Measurements from ENCODE around the gene SPANXN2. TPM values are rescaled to one million over a fixed set of nuclear protein-coding genes. Genes with fewer than 3 reads are reported as not detected.

The SPANXN2 gene
- total and polyA plus RNA-seq, 12 donors, result not detected

- peak in 1 of 7 donors; percentile 4 for DNase-seq
- H3K27me3 ChIP-seq, result no peaks in the 10 kb centered on the region
- H3K4me1 ChIP-seq (replicated peaks in 1 of 2), result no peaks in the 10 kb centered on the region
- no peak overlapping the region for H3K27ac ChIP-seq
- TF ChIP-seq CTCF (IDR thresholded peaks at IDR 0.05), result peak; percentile 29 to 72 (median 44)
- no peak for TF ChIP-seq POLR2A (IDR thresholded peaks at IDR 0.05)
- H3K9me3 ChIP-seq (replicated peaks in 1 of 3), result no peaks in the 10 kb centered on the region
- WGBS, 4 donors, result 29 to 37% (median 34%) methylated on average over 5 of the region's 5 CpGs
- H3K36me3 ChIP-seq (replicated peaks in 1 of 2), result no peaks in the 10 kb centered on the region
- intact Hi-C loops (cut with DNase I), result no loop called here
- no peak overlapping the region for H3K4me3 ChIP-seq
These were observed 56.2 kb downstream of the SPANXN2 start for GRCh38 chrX:143664302-143664701.

GRCh38 chrX:143663755-143664154 lies 56.8 kb downstream of the SPANXN2 start:
- no peaks in the 10 kb centered on the region for H3K27me3 ChIP-seq
- H3K36me3 ChIP-seq (replicated peaks in 1 of 2), result no peaks in the 10 kb centered on the region
- 48 to 67% (median 60%) methylated on average over 5 of the region's 5 CpGs for WGBS, 4 donors
- H3K4me1 ChIP-seq (replicated peaks in 1 of 2), result no peaks in the 10 kb centered on the region
- no peaks in the 10 kb centered on the region for H3K9me3 ChIP-seq (replicated peaks in 1 of 3)
- H3K27ac ChIP-seq, result no peak overlapping the region
- intact Hi-C loops (cut with DNase I), result no loop called here
- no peak overlapping the region for H3K4me3 ChIP-seq
- TF ChIP-seq CTCF (IDR thresholded peaks at IDR 0.05), result no peak
- TF ChIP-seq POLR2A (IDR thresholded peaks at IDR 0.05), result no peak
- no peak for DNase-seq

Other genes with a start within 250 kb of the SPANXN2 start
- not detected for gene SPANXN3, start 203.3 kb downstream of the SPANXN2 start, total RNA-seq
- not detected for gene SPANXN3, start 203.3 kb downstream of the SPANXN2 start, polyA plus RNA-seq
- gene SLITRK4, start 84.7 kb downstream of the SPANXN2 start, total RNA-seq, result 10 to 100 TPM in 8 of 9 donors, 1 to 10 TPM in 1; 5.8 to 80.2 (median 38.7) TPM
- 10 to 100 TPM in 1 of 3 donors, 1 to 10 TPM in 2; 6.0 to 27.6 (median 9.1) TPM for gene SLITRK4, start 84.7 kb downstream of the SPANXN2 start, polyA plus RNA-seq
- gene UBE2NL, start 163.3 kb upstream of the SPANXN2 start, total RNA-seq, result not detected
- gene UBE2NL, start 163.3 kb upstream of the SPANXN2 start, polyA plus RNA-seq, result not detected

Measured in adrenal gland (tissue), 12 donors.